Right lobe of liver (tissue), 4 donors: ENCODE measurements around the gene OSM.

Source experiments
- POLR2A ChIP-seq: fragments of 450-650 bp; IDR thresholded peaks from one replicate; pipeline ENCODE4 v1.6.1; 2017; ENCODE audit warnings: antibody characterized with exemption, mild to moderate bottlenecking
- TF ChIP-seq, protein P1 (sequence below), 4 donors: fragments of 200-600 bp in 3 of 4; fragments of 450-650 bp in 1 of 4; IDR thresholded peaks; one replicate each; pipeline versions ENCODE4 v1.5.1 to v1.8.0; 2016 to 2022; ENCODE audit warnings: antibody characterized with exemption in 4 of 4, mild to moderate bottlenecking in 2 of 4
- donor health status: DM: no; HTN: no; CAD: no.
- donor health status: DM: no; HTN: no; CAD: no.
- donor health status: DM: no; HTN: yes; CAD: no.

DNA sequence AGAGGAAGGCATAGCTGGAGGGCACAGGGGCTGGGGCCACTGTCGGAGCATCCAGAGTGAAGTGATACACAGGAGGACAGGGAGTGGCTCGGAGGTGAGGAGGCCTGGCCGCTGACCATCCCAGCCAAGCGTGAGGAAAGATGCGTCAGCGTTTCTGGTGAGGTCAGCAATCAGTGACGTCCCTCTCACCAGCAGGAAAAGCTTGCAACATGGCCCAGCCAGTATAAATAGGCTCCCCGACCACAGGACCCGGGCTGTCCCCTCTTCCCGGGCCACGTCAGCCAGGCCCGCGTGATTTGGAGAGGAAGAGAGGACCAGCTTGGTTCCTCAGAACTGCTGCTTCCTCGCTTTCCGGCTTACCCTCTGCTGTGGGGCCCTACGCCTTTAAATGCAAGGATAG lies 4.2 kb upstream of the OSM start:
- TF ChIP-seq, protein P1, sequence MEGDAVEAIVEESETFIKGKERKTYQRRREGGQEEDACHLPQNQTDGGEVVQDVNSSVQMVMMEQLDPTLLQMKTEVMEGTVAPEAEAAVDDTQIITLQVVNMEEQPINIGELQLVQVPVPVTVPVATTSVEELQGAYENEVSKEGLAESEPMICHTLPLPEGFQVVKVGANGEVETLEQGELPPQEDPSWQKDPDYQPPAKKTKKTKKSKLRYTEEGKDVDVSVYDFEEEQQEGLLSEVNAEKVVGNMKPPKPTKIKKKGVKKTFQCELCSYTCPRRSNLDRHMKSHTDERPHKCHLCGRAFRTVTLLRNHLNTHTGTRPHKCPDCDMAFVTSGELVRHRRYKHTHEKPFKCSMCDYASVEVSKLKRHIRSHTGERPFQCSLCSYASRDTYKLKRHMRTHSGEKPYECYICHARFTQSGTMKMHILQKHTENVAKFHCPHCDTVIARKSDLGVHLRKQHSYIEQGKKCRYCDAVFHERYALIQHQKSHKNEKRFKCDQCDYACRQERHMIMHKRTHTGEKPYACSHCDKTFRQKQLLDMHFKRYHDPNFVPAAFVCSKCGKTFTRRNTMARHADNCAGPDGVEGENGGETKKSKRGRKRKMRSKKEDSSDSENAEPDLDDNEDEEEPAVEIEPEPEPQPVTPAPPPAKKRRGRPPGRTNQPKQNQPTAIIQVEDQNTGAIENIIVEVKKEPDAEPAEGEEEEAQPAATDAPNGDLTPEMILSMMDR (IDR thresholded peaks at IDR 0.05): no peak
- no peak for TF ChIP-seq POLR2A
